SK-N-SH (cell line): Measurements from ENCODE around the gene CDK14. TPM values are rescaled to one million over a fixed set of nuclear protein-coding genes. Genes with fewer than 3 reads are reported as not detected.

Experiments used
- CTCF ChIA-PET: fragments of 300-600, 350-600 bp; formaldehyde crosslinking; extraction: SDS; loops from one replicate; lab custom pipeline; 2021; lab: Yijun Ruan, JAX
- POLR2A ChIA-PET: fragments of 350-600 bp; sonication (Branson Sonifier 250); formaldehyde crosslinking; extraction: SDS; loops from one replicate; lab custom pipeline; 2020; ENCODE audit warnings: antibody characterized with exemption, inconsistent platforms; lab: Yijun Ruan, JAX
- DNase-seq: peaks from one replicate; pipeline ENCODE4 v3.0.0; 2012
- H2AFZ ChIP-seq: fragments of 200-600 bp; sonication (generic); 2 replicates; pipeline ENCODE4 v1.8.1; 2016; ENCODE audit warnings: antibody characterized with exemption, mild to moderate bottlenecking, low read depth
- H3F3A ChIP-seq: fragments of 200-600 bp; sonication (generic); replicated peaks from 2 replicates; pipeline ENCODE3; 2016; ENCODE audit warnings: antibody characterized with exemption, mild to moderate bottlenecking; ENCODE audit not compliant: insufficient read depth
- H3K27ac ChIP-seq, 2 experiments: fragments of 200-500 bp in 1 of 2; fragments of 200-600 bp in 1 of 2; sonication (Bioruptor generic) in 1 of 2; sonication (generic), shearing (Covaris generic) in 1 of 2; 2 replicates each; pipeline versions ENCODE4 v1.5.1 to v1.6.1; 2014 to 2016; ENCODE audit warnings: low read depth in 2 of 2, inconsistent platforms in 1 of 2, low read length in 1 of 2, mild to moderate bottlenecking in 1 of 2, mixed read lengths in 1 of 2
- H3K27me3 ChIP-seq: fragments of 200-600 bp; sonication (generic), shearing (Covaris generic); 2 replicates; pipeline ENCODE4 v1.6.1; 2016; ENCODE audit warnings: mixed run types; ENCODE audit not compliant: insufficient read depth
- H3K36me3 ChIP-seq, 2 experiments: fragments of 200-500 bp in 1 of 2; fragments of 200-600 bp in 1 of 2; sonication (Bioruptor generic) in 1 of 2; sonication (generic) in 1 of 2; replicated peaks in 1 of 2; 2 replicates each; pipeline versions ENCODE3 to v1.5.1; 2014 to 2016; ENCODE audit warnings: low read length in 1 of 2, mild to moderate bottlenecking in 1 of 2; ENCODE audit not compliant: insufficient read depth in 2 of 2, control insufficient read depth in 1 of 2
- H3K4me1 ChIP-seq, 2 experiments: fragments of 200-500 bp in 1 of 2; fragments of 200-600 bp in 1 of 2; sonication (Bioruptor generic) in 1 of 2; sonication (generic), shearing (Covaris generic) in 1 of 2; 2 replicates each; pipeline versions ENCODE4 v1.5.1 to v1.6.1; 2014 to 2016; ENCODE audit warnings: low read depth in 1 of 2, low read length in 1 of 2, mixed run types in 1 of 2; ENCODE audit not compliant: insufficient read depth in 2 of 2, control insufficient read depth in 1 of 2
- H3K4me2 ChIP-seq: fragments of 200-600 bp; sonication (generic), shearing (Covaris generic); 2 replicates; pipeline ENCODE4 v1.6.1; 2017; ENCODE audit warnings: mixed run types
- H3K4me3 ChIP-seq, 2 experiments: fragments of 200-500 bp in 1 of 2; fragments of 200-600 bp in 1 of 2; sonication (Bioruptor generic) in 1 of 2; sonication (generic), shearing (Covaris generic) in 1 of 2; 2 replicates each; pipeline versions ENCODE4 v1.5.1 to v1.8.1; 2014 to 2016; ENCODE audit warnings: low read depth in 2 of 2, inconsistent platforms in 1 of 2, low read length in 1 of 2, mild to moderate bottlenecking in 1 of 2, mixed read lengths in 1 of 2, moderate library complexity in 1 of 2
- H3K79me2 ChIP-seq: fragments of 200-600 bp; sonication (generic); 2 replicates; pipeline ENCODE4 v1.8.1; 2017; ENCODE audit warnings: mild to moderate bottlenecking; ENCODE audit not compliant: insufficient read depth
- H3K9ac ChIP-seq: fragments of 200-600 bp; sonication (generic); 2 replicates; pipeline ENCODE4 v1.6.1; 2017; ENCODE audit warnings: mixed run types
- H3K9me2 ChIP-seq: fragments of 200-600 bp; sonication (generic); 2 replicates; pipeline ENCODE4 v1.6.1; 2017; ENCODE audit warnings: mixed run types
- H3K9me3 ChIP-seq: fragments of 200-600 bp; sonication (generic); 2 replicates; pipeline ENCODE4 v1.6.1; 2017; ENCODE audit warnings: mixed run types, mild to moderate bottlenecking, moderate library complexity
- H4K20me1 ChIP-seq: fragments of 200-600 bp; sonication (generic); 2 replicates; pipeline ENCODE4 v1.6.1; 2017; ENCODE audit warnings: mild to moderate bottlenecking, mixed run types; ENCODE audit not compliant: insufficient read depth
- EZH2phosphoT487 ChIP-seq: fragments of 200-600 bp; sonication (generic); IDR thresholded peaks from 2 replicates; pipeline ENCODE4 v1.6.1; 2017; ENCODE audit warnings: low read depth, mixed run types, mild to moderate bottlenecking, antibody characterized with exemption, moderate library complexity, borderline replicate concordance
- FOSL2 ChIP-seq: IDR thresholded peaks from 2 replicates; pipeline ENCODE4 v1.4.0; 2012; ENCODE audit warnings: low read depth, mild to moderate bottlenecking, moderate library complexity, borderline replicate concordance
- FOXM1 ChIP-seq: IDR thresholded peaks from 2 replicates; pipeline ENCODE4 v1.4.0; 2012; ENCODE audit warnings: low read depth, mild to moderate bottlenecking
- GATA2 ChIP-seq: sonication (generic); formaldehyde crosslinking; IDR thresholded peaks from 2 replicates; pipeline ENCODE4 v1.5.0; 2020; ENCODE audit warnings: mild to moderate bottlenecking, missing genetic modification reagents
- JUND ChIP-seq: IDR thresholded peaks from 2 replicates; pipeline ENCODE4 v1.4.0; 2012
- MAX ChIP-seq: IDR thresholded peaks from 2 replicates; pipeline ENCODE4 v1.4.0; 2012; ENCODE audit warnings: low read depth
- NRF1 ChIP-seq: IDR thresholded peaks from 2 replicates; pipeline ENCODE4 v1.6.1; 2012; ENCODE audit warnings: low read depth, mild to moderate bottlenecking, low read length
- PBX3 ChIP-seq: IDR thresholded peaks from 2 replicates; pipeline ENCODE4; 2012
- RAD21 ChIP-seq: IDR thresholded peaks from 2 replicates; pipeline ENCODE4 v1.6.1; 2012; ENCODE audit warnings: mild to moderate bottlenecking, low read length
- RXRA ChIP-seq: IDR thresholded peaks from 2 replicates; pipeline ENCODE4 v1.4.0; 2012; ENCODE audit warnings: low read depth, mild to moderate bottlenecking, borderline replicate concordance
- SMC3 ChIP-seq: IDR thresholded peaks from 2 replicates; pipeline ENCODE4 v1.6.1; 2012; ENCODE audit warnings: low read depth, low read length, improper control_type of control experiment
- TAF1 ChIP-seq: IDR thresholded peaks from 2 replicates; pipeline ENCODE4 v1.6.1; 2012; ENCODE audit warnings: low read depth, mild to moderate bottlenecking, low read length, moderate library complexity, borderline replicate concordance
- USF1 ChIP-seq: IDR thresholded peaks from 2 replicates; pipeline ENCODE4 v1.4.0; 2012; ENCODE audit warnings: low read depth, borderline replicate concordance
- YY1 ChIP-seq: IDR thresholded peaks from 2 replicates; pipeline ENCODE4 v1.4.0; 2012; ENCODE audit warnings: low read depth, mild to moderate bottlenecking
- WGBS: methylation state at CpG from one replicate; pipeline ENCODE4 v1.1.6; 2017; ENCODE audit warnings: low lambda C conversion rate; 5-methylcytosine and 5-hydroxymethylcytosine counted together
- polyA plus RNA-seq, 3 experiments: library from polyadenylated mRNA; depleted of rRNA; stranded (reverse); fragments of >200 nt; gene quantifications; 2 replicates each; pipeline ENCODE4 v1.2.3, GENCODE V29; 2012
- TF ChIP-seq, protein P1 (sequence below): IDR thresholded peaks from 2 replicates; pipeline ENCODE4 v1.4.0; 2012; ENCODE audit warnings: low read depth, borderline replicate concordance

CDK14 gene
- polyA plus RNA-seq, 1 of the 3 experiments (the other 2 are of a cell fraction), result 13.9 TPM

DNA sequence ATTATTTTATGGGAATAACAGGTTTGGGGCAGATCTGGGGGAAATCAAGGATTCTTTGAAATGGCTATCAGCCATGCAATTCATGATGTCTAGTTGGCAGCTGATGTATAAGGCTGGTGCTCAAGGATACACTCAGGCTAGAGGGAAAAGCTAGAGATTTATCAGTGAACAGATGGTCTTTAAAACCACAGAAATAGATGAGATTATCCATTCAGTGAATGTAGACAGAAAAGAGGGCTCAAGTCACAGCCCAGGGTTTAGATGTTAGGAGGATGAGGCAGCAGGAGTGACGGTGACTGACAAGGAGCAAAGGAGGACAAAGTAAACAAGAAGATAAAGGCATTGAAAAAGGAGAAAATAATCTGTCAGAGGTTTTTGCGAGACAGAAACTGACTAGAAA, 238.7 kb downstream of the CDK14 start (continued):
- TF ChIP-seq MAX (0 out of 2 replicates have a peak, but pooled peaks have one; percentile 23), FOSL2 (peak; percentile 48; the same call in 1 of the 2 replicates), RAD21 (no peak), PBX3 (peak; percentile 94), RXRA (peak; percentile 68; the same call in 1 of the 2 replicates), SMC3 (no peak), NRF1 (no peak), JUND (peak; percentile 91), EZH2phosphoT487 (no peak), FOXM1 (peak; percentile 73), YY1 (no peak)
- TF ChIP-seq, protein P1, sequence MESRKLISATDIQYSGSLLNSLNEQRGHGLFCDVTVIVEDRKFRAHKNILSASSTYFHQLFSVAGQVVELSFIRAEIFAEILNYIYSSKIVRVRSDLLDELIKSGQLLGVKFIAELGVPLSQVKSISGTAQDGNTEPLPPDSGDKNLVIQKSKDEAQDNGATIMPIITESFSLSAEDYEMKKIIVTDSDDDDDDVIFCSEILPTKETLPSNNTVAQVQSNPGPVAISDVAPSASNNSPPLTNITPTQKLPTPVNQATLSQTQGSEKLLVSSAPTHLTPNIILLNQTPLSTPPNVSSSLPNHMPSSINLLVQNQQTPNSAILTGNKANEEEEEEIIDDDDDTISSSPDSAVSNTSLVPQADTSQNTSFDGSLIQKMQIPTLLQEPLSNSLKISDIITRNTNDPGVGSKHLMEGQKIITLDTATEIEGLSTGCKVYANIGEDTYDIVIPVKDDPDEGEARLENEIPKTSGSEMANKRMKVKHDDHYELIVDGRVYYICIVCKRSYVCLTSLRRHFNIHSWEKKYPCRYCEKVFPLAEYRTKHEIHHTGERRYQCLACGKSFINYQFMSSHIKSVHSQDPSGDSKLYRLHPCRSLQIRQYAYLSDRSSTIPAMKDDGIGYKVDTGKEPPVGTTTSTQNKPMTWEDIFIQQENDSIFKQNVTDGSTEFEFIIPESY, result 0 out of 2 replicates have a peak, but pooled peaks have one; percentile 30

DNA sequence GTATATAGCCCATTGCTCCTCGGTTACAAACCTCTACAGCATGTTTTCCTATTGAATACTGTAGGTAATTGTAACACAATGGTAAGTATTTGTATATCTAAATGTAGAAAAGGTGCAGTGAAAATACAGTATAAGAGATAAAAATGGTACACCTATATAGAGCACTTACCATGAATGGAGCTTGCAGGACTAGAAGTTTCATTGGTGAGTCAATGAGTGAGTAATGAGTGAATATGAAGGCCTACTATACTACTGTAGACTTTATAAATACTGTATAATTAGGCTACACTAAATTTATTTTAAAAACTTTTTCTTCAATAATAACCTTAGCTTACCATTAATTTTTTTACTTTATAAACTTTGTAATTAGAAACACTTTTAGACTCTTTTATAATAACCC, 239.7 kb downstream of the CDK14 start:
- POLR2A ChIA-PET, result no interaction called here
- H3K27me3 ChIP-seq, result no peaks in the 10 kb centered on the region
- H2AFZ ChIP-seq, result no peak overlapping the region
- H3K4me3 ChIP-seq, result no peak overlapping the region
- 92% methylated on average over 1 of the region's 1 CpG for WGBS
- H3K4me2 ChIP-seq, result no peak overlapping the region
- no peak for TF ChIP-seq TAF1
- no peak for TF ChIP-seq GATA2 (CRISPR knock-in tag)
- TF ChIP-seq USF1, result no peak
- TF ChIP-seq PBX3, result no peak
- TF ChIP-seq, all 33 proteins: peak for 0
- H3K9me2 ChIP-seq, result no peaks in the 10 kb centered on the region
- H3K27ac ChIP-seq, result no peak overlapping the region
- CTCF ChIA-PET, result interaction anchor here (1.7 kb wide), 1 partner anchor 10 kb away, joined by 6 read pairs; no protein-coding TSS in a partner anchor
- H4K20me1 ChIP-seq, result no peaks in the 10 kb centered on the region
- H3K4me1 ChIP-seq, result peaks cover 0 to 16% of the 10 kb centered on the region in 2 experiments; a peak in 2 of 4 replicates
- peaks cover 10% of the 10 kb centered on the region; the same call in 1 of the 2 replicates for H3K79me2 ChIP-seq
- H3K36me3 ChIP-seq, result peaks cover 2 to 31% of the 10 kb centered on the region in 2 experiments
- no peak for DNase-seq
- H3K9ac ChIP-seq, result no peak overlapping the region
- peaks cover 5% of the 10 kb centered on the region; the same call in 1 of the 2 replicates for H3K9me3 ChIP-seq
- peaks cover 22% of the 10 kb centered on the region for H3F3A ChIP-seq
